ENCODE data around the gene MAPK12.

MAPK12 gene

GRCh38 chr22:50264104-50264745 is 2.7 kb upstream of the MAPK12 start:
- TF ChIP-seq CTCF (IDR thresholded peaks at IDR 0.05), result no peak

DNA sequence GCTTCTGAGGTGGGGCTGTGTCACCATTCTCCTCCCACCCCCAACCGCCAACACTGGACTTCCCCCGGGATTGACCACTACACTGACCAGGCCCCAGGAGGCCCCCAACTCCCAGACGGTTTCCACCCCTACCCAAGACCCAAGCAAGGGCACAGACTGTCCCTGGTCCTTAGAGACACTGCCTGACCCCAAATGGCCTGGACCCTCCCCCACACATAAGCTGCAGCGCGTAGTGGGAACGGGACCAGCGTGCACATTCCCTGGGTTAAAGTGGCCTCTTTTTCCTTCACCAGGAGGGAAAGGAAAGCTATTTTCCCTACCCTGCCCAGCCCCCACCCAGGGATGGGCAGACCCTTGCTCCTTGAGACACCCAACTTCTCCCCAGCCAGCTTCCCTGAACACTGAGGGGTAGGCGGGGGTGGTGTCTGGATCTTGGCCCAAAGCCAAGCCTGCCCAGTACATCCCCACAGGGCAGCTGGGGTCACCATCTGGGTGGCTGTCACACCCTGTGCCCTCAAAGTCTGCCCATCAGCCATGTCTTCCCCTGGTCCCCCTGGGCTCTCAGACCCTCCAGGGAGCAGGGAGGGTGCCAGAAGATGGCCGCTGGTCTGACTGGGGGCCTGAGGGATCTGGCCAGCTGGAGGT is 1.6 kb upstream of the MAPK12 start:
- no peak for TF ChIP-seq CTCF (IDR thresholded peaks at IDR 0.05)

DNA sequence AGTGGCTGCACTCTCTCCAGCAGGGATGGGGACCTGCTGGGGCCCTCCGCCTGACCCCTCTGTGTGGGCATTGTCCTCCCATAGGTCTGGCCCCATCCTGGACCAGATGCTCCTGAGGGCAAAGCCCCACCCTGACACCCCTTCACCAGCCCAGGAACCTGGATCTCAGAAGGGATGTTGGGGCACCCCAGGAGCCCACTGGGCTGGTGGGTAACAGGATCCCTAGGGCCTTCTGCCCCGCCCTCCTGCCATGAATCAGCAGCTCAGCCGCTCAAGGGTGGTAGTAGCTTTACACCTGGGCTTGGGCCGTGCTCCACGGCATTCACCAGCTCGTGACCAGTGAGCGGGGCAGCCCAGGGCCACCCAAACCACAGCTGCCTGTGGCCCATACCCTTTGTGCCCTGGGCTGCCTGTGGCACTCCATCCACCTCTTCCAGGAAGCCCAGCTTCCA is 1.0 kb upstream of the MAPK12 start:
- no peak for TF ChIP-seq CTCF (IDR thresholded peaks at IDR 0.05)

DNA sequence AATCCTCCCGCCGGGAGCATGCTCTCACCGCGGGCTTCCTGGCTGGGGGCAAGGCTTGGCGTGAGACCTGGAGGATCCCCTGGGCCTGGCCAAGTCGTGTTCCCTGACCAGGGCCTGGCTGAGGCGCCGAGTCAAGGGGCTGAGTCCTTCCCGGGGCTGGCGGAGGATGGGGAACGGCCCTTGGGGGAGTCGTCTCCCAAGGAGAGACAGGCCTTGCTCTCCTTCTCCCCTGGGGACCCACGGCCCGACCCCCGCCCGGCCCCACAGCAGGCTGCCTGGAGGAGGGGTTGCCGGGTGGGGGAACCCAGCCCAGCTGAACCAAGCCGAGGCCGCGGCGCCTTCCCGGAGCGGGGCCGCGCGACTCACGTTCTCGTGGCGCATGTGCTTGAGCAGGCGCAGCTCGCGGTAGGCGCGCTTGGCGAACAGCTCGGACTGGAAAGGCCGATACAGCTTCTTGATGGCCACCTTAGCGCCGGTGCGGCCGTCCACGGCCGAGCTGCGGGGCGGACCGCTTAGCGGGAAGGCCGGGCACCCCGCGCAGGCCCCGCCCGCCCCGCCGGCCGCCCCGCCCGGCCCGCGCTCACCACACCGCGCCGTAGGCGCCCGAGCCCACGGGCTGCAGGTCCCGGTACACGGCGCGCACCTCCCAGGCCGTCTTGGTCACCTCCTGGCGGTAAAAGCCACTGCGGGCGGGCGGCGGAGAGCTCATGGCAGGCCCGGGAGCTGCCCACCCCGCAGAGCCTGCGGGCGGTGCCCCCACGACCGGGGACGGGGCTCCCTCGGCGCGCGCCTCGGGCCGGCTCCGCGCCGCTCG is 475 bp downstream of the MAPK12 start:
- no peak for TF ChIP-seq CTCF (IDR thresholded peaks at IDR 0.05)

DNA sequence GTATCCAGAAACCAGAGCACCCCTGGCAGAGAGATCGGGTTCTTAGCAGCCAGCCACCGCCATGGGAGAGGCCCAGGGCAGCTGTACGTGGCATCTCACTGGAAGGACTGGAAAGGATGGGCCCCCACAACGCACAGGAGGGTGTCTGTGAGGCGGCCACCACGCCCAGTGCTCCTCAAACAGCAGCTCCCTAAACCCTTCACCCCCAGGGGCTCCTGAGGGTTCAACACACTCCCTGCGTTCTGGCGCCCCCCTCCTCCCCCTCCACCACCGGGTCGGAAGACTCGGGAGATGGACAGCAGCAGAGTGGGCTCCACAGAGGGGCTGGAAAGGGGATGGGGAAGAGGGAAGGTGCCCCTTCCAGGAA is 1.1 kb downstream of the MAPK12 start:
- no peak for TF ChIP-seq CTCF (IDR thresholded peaks at IDR 0.05)

DNA sequence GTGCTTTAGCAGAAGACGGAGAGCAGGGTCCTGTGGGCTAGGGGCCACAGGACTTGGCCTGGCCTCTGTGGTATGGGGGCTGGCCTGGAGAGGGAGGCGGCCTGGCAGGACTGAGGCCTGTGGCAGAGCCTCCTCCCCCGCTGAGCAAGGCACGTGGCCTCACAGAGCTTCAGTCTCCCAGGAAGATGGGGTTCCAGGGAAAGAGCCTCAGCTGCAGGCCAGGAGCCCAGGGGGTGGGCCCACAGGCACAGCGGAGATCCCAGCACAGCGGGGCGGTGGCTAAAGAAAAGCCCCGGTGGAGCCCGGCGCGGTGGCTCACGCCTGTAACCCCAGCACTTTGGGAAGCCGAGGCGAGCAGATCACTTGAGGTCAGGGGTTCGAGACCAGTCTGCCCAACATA is 2.2 kb downstream of the MAPK12 start:
- TF ChIP-seq CTCF (IDR thresholded peaks at IDR 0.05), result no peak

- no peak for TF ChIP-seq CTCF (IDR thresholded peaks at IDR 0.05)
Measured at GRCh38 chr22:50258361-50259292, 2.9 kb downstream of the MAPK12 start.

All from LNCAP (cell line).